ENCODE results near the gene PBLD.

- TF ChIP-seq, protein P1, sequence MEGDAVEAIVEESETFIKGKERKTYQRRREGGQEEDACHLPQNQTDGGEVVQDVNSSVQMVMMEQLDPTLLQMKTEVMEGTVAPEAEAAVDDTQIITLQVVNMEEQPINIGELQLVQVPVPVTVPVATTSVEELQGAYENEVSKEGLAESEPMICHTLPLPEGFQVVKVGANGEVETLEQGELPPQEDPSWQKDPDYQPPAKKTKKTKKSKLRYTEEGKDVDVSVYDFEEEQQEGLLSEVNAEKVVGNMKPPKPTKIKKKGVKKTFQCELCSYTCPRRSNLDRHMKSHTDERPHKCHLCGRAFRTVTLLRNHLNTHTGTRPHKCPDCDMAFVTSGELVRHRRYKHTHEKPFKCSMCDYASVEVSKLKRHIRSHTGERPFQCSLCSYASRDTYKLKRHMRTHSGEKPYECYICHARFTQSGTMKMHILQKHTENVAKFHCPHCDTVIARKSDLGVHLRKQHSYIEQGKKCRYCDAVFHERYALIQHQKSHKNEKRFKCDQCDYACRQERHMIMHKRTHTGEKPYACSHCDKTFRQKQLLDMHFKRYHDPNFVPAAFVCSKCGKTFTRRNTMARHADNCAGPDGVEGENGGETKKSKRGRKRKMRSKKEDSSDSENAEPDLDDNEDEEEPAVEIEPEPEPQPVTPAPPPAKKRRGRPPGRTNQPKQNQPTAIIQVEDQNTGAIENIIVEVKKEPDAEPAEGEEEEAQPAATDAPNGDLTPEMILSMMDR (IDR thresholded peaks at IDR 0.05 in 4 of 5, conservative IDR thresholded peaks at IDR 0.05 in 1 of 5), result no peak
- no peak for TF ChIP-seq POLR2A (IDR thresholded peaks at IDR 0.05)
These were observed 299 bp upstream of the PBLD start for GRCh38 chr10:68333058-68333395.

All from gastrocnemius medialis (tissue), 4 donors.